Measurements from ENCODE around the gene OTUB1.

The OTUB1 gene

DNA sequence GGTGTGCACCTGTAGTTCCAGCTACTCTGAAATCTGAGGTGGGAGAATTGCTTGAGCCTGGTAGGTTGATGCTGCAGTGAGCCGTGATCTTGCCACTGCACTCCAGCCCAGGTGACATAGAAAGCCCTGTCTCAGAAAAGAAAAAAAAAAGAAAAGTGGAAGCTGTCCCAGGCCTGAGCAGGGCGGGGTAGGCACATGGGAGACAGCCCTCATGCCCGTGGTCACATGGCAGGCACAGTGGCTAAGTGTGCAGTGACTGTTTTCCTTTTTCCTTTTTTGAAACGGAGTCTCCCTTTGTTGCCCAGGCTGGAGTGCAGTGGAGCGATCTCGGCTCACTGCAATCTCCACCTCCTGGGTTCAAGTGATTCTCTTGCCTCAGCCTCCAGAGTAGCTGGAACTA lies 7.8 kb downstream of the OTUB1 start:
- H3K27me3 ChIP-seq (replicated peaks; ENCODE audit: insufficient read depth, low read length), result no peaks in the 10 kb centered on the region
- DNase-seq, result no peak

DNA sequence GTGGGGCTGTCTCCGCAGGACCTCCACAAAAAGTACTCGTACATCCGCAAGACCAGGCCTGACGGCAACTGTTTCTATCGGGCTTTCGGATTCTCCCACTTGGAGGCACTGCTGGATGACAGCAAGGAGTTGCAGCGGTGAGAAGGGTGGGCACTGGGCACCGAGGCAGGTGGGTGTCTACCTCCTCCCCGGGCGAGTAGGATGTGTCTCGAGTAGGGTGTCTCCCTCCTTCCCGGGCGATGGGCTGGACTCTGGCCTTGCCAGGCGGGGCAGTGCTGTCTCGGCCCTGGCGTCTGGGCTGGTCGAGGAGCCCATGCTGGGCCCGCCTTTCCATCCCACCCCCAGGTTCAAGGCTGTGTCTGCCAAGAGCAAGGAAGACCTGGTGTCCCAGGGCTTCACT lies 10.3 kb downstream of the OTUB1 start:
- no peak overlapping the region for H2AFZ ChIP-seq (ENCODE audit: low read length)
- no peak for DNase-seq
- H3K4me3 ChIP-seq (ENCODE audit: low read length), result no peak overlapping the region
- no peaks in the 10 kb centered on the region for H3K4me1 ChIP-seq (ENCODE audit: low read length)
- H4K20me1 ChIP-seq (ENCODE audit: insufficient read depth, low read length), result no peaks in the 10 kb centered on the region
- no peak overlapping the region for H3K27ac ChIP-seq (ENCODE audit: low read length)
- no peaks in the 10 kb centered on the region for H3K9me3 ChIP-seq (replicated peaks; ENCODE audit: insufficient read depth, low read length)
- H3K79me2 ChIP-seq (ENCODE audit: low read length), result peaks cover 10% of the 10 kb centered on the region; the same call in 1 of the 2 replicates
- no peaks in the 10 kb centered on the region; the same call in 1 of the 2 replicates for H3K36me3 ChIP-seq (replicated peaks; ENCODE audit: insufficient read depth, low read length)
- H3K4me2 ChIP-seq (ENCODE audit: low read depth, low read length), result no peak overlapping the region
- no peaks in the 10 kb centered on the region for H3K27me3 ChIP-seq (replicated peaks; ENCODE audit: insufficient read depth, low read length)
- TF ChIP-seq, protein P1, sequence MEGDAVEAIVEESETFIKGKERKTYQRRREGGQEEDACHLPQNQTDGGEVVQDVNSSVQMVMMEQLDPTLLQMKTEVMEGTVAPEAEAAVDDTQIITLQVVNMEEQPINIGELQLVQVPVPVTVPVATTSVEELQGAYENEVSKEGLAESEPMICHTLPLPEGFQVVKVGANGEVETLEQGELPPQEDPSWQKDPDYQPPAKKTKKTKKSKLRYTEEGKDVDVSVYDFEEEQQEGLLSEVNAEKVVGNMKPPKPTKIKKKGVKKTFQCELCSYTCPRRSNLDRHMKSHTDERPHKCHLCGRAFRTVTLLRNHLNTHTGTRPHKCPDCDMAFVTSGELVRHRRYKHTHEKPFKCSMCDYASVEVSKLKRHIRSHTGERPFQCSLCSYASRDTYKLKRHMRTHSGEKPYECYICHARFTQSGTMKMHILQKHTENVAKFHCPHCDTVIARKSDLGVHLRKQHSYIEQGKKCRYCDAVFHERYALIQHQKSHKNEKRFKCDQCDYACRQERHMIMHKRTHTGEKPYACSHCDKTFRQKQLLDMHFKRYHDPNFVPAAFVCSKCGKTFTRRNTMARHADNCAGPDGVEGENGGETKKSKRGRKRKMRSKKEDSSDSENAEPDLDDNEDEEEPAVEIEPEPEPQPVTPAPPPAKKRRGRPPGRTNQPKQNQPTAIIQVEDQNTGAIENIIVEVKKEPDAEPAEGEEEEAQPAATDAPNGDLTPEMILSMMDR (IDR thresholded peaks at IDR 0.05; ENCODE audit: low read length), result no peak
- no peak for TF ChIP-seq EZH2 (optimal IDR thresholded peaks at IDR 0.05; ENCODE audit: low read depth, low read length)
- TF ChIP-seq EZH2phosphoT487 (IDR thresholded peaks at IDR 0.05; ENCODE audit: low read length), result no peak
- no peak overlapping the region for H3K9ac ChIP-seq (ENCODE audit: low read length)
- H3F3A ChIP-seq (ENCODE audit: insufficient read depth, low read length), result no peaks in the 10 kb centered on the region
- H3K9me2 ChIP-seq (replicated peaks; ENCODE audit: insufficient read depth, low read length), result no peaks in the 10 kb centered on the region

More for the DNA sequence above, 7.8 kb downstream of the OTUB1 start:
- H3K9me3 ChIP-seq (replicated peaks; ENCODE audit: insufficient read depth, low read length), result no peaks in the 10 kb centered on the region
- no peak overlapping the region for H3K4me3 ChIP-seq (ENCODE audit: low read length)
- H3K9me2 ChIP-seq (replicated peaks; ENCODE audit: insufficient read depth, low read length), result no peaks in the 10 kb centered on the region
- no peaks in the 10 kb centered on the region for H4K20me1 ChIP-seq (ENCODE audit: insufficient read depth, low read length)
- peaks cover 21% of the 10 kb centered on the region; the same call in 1 of the 2 replicates for H3K79me2 ChIP-seq (ENCODE audit: low read length)
- no peak overlapping the region for H3K27ac ChIP-seq (ENCODE audit: low read length)
- H3K9ac ChIP-seq (ENCODE audit: low read length), result no peak overlapping the region
- TF ChIP-seq, protein P1 (IDR thresholded peaks at IDR 0.05; ENCODE audit: low read length), result no peak
- TF ChIP-seq EZH2 (optimal IDR thresholded peaks at IDR 0.05; ENCODE audit: low read depth, low read length) (no peak), EZH2phosphoT487 (IDR thresholded peaks at IDR 0.05; ENCODE audit: low read length) (no peak)
- H3K4me2 ChIP-seq (ENCODE audit: low read depth, low read length), result no peak overlapping the region
- no peaks in the 10 kb centered on the region for H3K4me1 ChIP-seq (ENCODE audit: low read length)
- H3F3A ChIP-seq (ENCODE audit: insufficient read depth, low read length), result no peaks in the 10 kb centered on the region
- H3K36me3 ChIP-seq (replicated peaks; ENCODE audit: insufficient read depth, low read length), result no peaks in the 10 kb centered on the region; the same call in 1 of the 2 replicates
- H2AFZ ChIP-seq (ENCODE audit: low read length), result no peak overlapping the region

DNA sequence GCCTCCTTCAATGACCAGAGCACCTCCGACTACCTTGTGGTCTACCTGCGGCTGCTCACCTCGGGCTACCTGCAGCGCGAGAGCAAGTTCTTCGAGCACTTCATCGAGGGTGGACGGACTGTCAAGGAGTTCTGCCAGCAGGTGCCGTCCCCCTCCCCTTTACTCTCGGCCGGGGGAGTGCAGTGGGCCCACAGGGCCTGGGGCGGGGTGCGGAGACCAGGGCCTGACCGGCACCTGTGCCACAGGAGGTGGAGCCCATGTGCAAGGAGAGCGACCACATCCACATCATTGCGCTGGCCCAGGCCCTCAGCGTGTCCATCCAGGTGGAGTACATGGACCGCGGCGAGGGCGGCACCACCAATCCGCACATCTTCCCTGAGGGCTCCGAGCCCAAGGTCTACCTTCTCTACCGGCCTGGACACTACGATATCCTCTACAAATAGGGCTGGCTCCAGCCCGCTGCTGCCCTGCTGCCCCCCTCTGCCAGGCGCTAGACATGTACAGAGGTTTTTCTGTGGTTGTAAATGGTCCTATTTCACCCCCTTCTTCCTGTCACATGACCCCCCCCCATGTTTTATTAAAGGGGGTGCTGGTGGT lies 11.0 kb downstream of the OTUB1 start:
- H3K27me3 ChIP-seq (replicated peaks; ENCODE audit: insufficient read depth, low read length), result no peaks in the 10 kb centered on the region
- no peaks in the 10 kb centered on the region for H3F3A ChIP-seq (ENCODE audit: insufficient read depth, low read length)
- no peak overlapping the region for H3K27ac ChIP-seq (ENCODE audit: low read length)
- H3K4me1 ChIP-seq (ENCODE audit: low read length), result no peaks in the 10 kb centered on the region
- H3K9ac ChIP-seq (ENCODE audit: low read length), result no peak overlapping the region
- no peaks in the 10 kb centered on the region for H3K9me2 ChIP-seq (replicated peaks; ENCODE audit: insufficient read depth, low read length)
- no peak overlapping the region for H2AFZ ChIP-seq (ENCODE audit: low read length)
- H3K9me3 ChIP-seq (replicated peaks; ENCODE audit: insufficient read depth, low read length), result no peaks in the 10 kb centered on the region
- DNase-seq, result no peak
- TF ChIP-seq, protein P1 (IDR thresholded peaks at IDR 0.05; ENCODE audit: low read length), result no peak
- TF ChIP-seq EZH2 (optimal IDR thresholded peaks at IDR 0.05; ENCODE audit: low read depth, low read length) (no peak), EZH2phosphoT487 (IDR thresholded peaks at IDR 0.05; ENCODE audit: low read length) (no peak)
- peaks cover 8% of the 10 kb centered on the region; the same call in 1 of the 2 replicates for H3K79me2 ChIP-seq (ENCODE audit: low read length)
- no peak overlapping the region for H3K4me2 ChIP-seq (ENCODE audit: low read depth, low read length)
- no peak overlapping the region for H3K4me3 ChIP-seq (ENCODE audit: low read length)
- H3K36me3 ChIP-seq (replicated peaks; ENCODE audit: insufficient read depth, low read length), result no peaks in the 10 kb centered on the region; the same call in 1 of the 2 replicates
- H4K20me1 ChIP-seq (ENCODE audit: insufficient read depth, low read length), result no peaks in the 10 kb centered on the region
